Measurements from ENCODE around the gene ALG12. TPM values are rescaled to one million over a fixed set of nuclear protein-coding genes. Genes with fewer than 3 reads are reported as not detected.
A peak's percentile ranks its signal among the peaks of the same experiment; 100 is the strongest.
"Not testable (repeated sequence)": the region's sequence is repeated elsewhere in the genome, so short reads cannot be mapped to it uniquely, and the experiment has no call there.

The ALG12 gene
- total RNA-seq, 1 donor from 2014 or later = 16.4 TPM

GRCh38 chr22:49855251-49855911, 62.9 kb downstream of the ALG12 start:
- no peak for TF ChIP-seq CTCF (conservative IDR thresholded peaks at IDR 0.05; ENCODE audit: low read depth, low read length)
- peak overlapping the region; percentile 87 for H3K4me3 ChIP-seq (ENCODE audit: low read depth, low read length)
- no peak for DNase-seq (ENCODE audit: low read depth)

- DNase-seq (ENCODE audit: low read depth) = no peak
- no peak for TF ChIP-seq CTCF (conservative IDR thresholded peaks at IDR 0.05; ENCODE audit: low read depth, low read length)
- peak overlapping the region; percentile 87 for H3K4me3 ChIP-seq (ENCODE audit: low read depth, low read length)
Measured at GRCh38 chr22:49853981-49854831, 64.0 kb downstream of the ALG12 start.

GRCh38 chr22:49852898-49853894, 65.0 kb downstream of the ALG12 start, which contains the start of gene ZBED4:
Gene ZBED4 (plus strand): TSS chr22:49853844. CDS start chr22:49883663, 29,819 bp downstream.
- TF ChIP-seq CTCF (conservative IDR thresholded peaks at IDR 0.05; ENCODE audit: low read depth, low read length) = no peak
- peak within 1 kb of the TSS; percentile 87 for H3K4me3 ChIP-seq (ENCODE audit: low read depth, low read length)
- no peak for DNase-seq (ENCODE audit: low read depth)

GRCh38 chr22:49852568-49852897, 65.7 kb downstream of the ALG12 start:
- peak overlapping the region; percentile 84 for H3K4me3 ChIP-seq (ENCODE audit: low read depth, low read length)
- not testable (repeated sequence) for DNase-seq (ENCODE audit: low read depth)

GRCh38 chr22:49850959-49851802, 67.1 kb downstream of the ALG12 start:
- no peak for DNase-seq (ENCODE audit: low read depth)
- no peak overlapping the region for H3K4me3 ChIP-seq (ENCODE audit: low read depth, low read length)
- TF ChIP-seq CTCF (conservative IDR thresholded peaks at IDR 0.05; ENCODE audit: low read depth, low read length) = no peak

Other genes with a start within 250 kb of the ALG12 start
- 23.1 and 41.8 TPM in 2 replicates for gene BRD1, start 90.6 kb downstream of the ALG12 start, total RNA-seq
- 14.5 and 15.4 TPM in 2 replicates for gene ZBED4, start 64.6 kb downstream of the ALG12 start, total RNA-seq
- 48.8 and 54.1 TPM in 2 replicates for gene CRELD2, start 196 bp upstream of the ALG12 start, total RNA-seq
- gene PIM3, start 42.3 kb upstream of the ALG12 start, total RNA-seq = 37.5 and 49.3 TPM in 2 replicates
- gene IL17REL, start 94.3 kb upstream of the ALG12 start, total RNA-seq = not detected in 2 replicates
- not detected in 2 replicates for gene TTLL8, start 139.9 kb upstream of the ALG12 start, total RNA-seq
- gene MLC1, start 167.0 kb upstream of the ALG12 start, total RNA-seq = not detected in 2 replicates
- 0.12 and 0.29 TPM in 2 replicates for gene MOV10L1, start 171.6 kb upstream of the ALG12 start, total RNA-seq